Globus pallidus (tissue), 1 donor: Measurements from ENCODE around the gene SP6.

ENCODE experiments used
- DNase-seq: peaks from one replicate; pipeline ENCODE4 v3.0.0-alpha.2; 2015; ENCODE audit warnings: low spot score

SP6 gene

GRCh38 chr17:47812146-47812920 lies 38.6 kb downstream of the SP6 start:
- DNase-seq, result no peak

- no peak for DNase-seq
Observed at GRCh38 chr17:47811709-47812108, 39.3 kb downstream of the SP6 start.

GRCh38 chr17:47810901-47811635 lies 39.9 kb downstream of the SP6 start:
- DNase-seq, result no peak

GRCh38 chr17:47810200-47810821 lies 40.7 kb downstream of the SP6 start:
- no peak for DNase-seq

- no peak for DNase-seq
Observed at GRCh38 chr17:47808830-47809480, 42.0 kb downstream of the SP6 start.

- no peak for DNase-seq
Observed at GRCh38 chr17:47808036-47808829, 42.7 kb downstream of the SP6 start.

- no peak for DNase-seq
Observed at GRCh38 chr17:47807421-47807820, 43.5 kb downstream of the SP6 start.

- DNase-seq, result no peak
Observed at GRCh38 chr17:47806913-47807255, 44.1 kb downstream of the SP6 start.

GRCh38 chr17:47806026-47806912 lies 44.7 kb downstream of the SP6 start:
- no peak for DNase-seq

- no peak for DNase-seq
Observed at GRCh38 chr17:47804461-47804860, 46.5 kb downstream of the SP6 start.

GRCh38 chr17:47803751-47804150 lies 47.2 kb downstream of the SP6 start:
- no peak for DNase-seq

GRCh38 chr17:47803201-47803600 lies 47.8 kb downstream of the SP6 start:
- no peak for DNase-seq

- no peak for DNase-seq
Observed at GRCh38 chr17:47802341-47803022, 48.5 kb downstream of the SP6 start.

- no peak for DNase-seq
Observed at GRCh38 chr17:47801906-47802305, 49.1 kb downstream of the SP6 start.

- no peak for DNase-seq
Observed at GRCh38 chr17:47801176-47801765, 49.7 kb downstream of the SP6 start.

- no peak for DNase-seq
Observed at GRCh38 chr17:47800686-47801085, 50.3 kb downstream of the SP6 start.

GRCh38 chr17:47797797-47798196 lies 53.2 kb downstream of the SP6 start:
- DNase-seq, result no peak
